HG03135 (cell line): ENCODE measurements around the gene LPAR1.
A peak's percentile ranks its signal among the peaks of the same experiment; 100 is the strongest.

Experiments used
- ATAC-seq: cut with Tn5 transposase; IDR thresholded peaks from one replicate; pipeline ENCODE4 v1.9.1; 2021; ENCODE audit warnings: mild to moderate bottlenecking, moderate library complexity; ENCODE audit not compliant: unreplicated experiment

Gene LPAR1

DNA sequence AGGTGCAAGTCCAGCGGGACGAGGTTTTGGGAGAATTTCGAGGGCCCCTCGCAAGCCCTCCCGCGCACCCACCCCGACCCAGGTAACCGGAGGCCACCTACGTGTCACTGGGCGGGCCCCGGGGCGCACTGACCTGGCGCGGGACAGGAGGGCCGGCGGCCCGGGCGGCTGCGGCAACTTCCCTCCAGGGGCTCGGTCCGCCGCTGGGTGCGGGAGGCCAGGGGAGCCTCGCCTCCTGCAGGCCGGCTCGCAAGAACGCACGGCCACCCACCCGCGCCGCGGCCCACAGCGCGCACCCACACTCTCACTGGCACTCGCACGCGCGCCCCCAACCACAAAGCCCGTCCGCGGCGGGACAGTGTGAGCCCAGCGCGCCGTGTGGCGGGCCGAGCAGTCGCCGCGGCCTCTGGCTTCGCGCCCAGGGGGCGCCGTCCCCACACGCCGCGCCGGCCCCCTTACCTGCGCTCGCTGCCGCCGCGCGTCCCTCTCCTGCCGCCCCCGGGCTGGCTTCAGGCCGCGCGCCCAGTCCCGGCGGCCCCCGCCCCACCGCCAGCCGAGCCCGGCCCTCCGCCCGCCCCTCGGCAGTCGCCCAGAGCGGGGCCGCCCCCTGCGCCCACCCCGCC is 451 bp downstream of the LPAR1 start:
- ATAC-seq: peak; percentile 56

GRCh38 chr9:111037356-111037707 is 938 bp downstream of the LPAR1 start:
- no peak for ATAC-seq

DNA sequence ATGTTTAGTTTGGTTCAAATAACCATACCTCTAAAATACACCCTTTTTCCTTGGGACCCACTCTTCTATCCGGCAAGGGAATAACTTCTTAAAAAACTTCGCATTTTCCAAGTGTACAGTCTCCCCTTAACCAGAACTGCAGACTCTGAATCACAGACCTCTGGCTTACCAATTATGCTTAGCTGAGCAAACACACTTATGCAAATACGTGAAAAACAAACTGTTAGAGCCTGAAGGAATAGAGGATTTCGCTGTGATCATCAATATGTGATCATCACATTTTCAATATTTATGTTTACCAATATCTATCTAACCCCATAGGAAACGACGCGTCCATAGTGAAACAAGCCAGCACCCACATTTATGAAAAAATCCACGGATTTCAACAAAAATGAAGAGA is 1.3 kb downstream of the LPAR1 start:
- ATAC-seq: no peak

GRCh38 chr9:111036429-111036789 is 1.9 kb downstream of the LPAR1 start:
- ATAC-seq: no peak

GRCh38 chr9:111035543-111036428 is 2.5 kb downstream of the LPAR1 start:
- no peak for ATAC-seq

GRCh38 chr9:111034898-111035539 is 3.3 kb downstream of the LPAR1 start:
- ATAC-seq: no peak

DNA sequence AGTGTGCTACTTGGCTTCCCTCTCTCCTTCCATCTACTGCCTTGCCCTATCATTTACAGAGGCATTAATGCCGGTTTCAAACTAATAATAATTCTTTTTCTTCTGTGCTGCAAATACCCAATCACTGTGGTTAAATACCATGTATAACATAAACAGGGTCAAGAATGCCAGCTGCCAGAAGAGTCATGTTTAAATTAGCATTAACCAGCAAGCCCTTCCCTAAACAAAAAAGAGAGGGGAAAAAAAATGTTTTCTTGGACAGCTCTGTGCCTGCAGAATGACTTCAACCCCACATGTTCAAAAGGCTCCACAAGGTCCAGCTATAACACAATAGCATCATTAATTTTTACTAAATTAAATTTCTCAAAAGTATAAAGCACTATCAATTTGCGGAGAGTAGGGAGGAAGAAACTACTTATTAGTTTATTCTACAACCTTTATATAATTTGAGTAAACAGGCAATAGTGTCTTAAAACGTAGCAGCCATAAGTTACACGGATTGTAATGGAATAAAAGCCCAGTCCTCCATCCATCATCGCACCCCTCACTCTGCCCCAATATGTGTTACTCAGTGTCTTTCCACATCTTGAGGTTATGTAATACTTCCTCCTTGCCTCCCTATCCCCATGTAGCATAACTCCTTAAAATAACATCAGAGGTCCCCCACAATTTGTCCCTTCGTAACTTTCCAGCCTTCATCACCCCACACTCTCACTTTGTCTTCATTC is 3.9 kb downstream of the LPAR1 start:
- ATAC-seq: no peak

DNA sequence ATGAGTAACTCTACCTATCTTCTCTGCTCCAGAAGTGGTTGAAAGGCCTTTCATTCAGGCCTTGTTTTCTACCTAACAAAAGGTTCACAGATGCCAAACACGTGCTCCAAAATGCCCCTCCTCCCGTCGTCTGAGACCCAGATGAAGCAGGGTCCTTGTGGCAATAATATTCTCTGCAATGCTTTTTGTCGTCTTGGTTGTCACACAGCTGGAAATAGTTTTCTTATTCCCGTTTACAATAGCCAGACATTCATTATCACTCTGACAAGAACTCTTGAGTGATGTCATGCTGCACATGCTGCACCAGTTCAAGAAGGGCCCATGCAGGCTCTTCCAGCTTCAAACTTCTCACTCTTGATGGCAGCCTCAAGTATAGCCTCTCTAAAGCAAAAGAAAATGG is 7.8 kb downstream of the LPAR1 start:
- ATAC-seq: no peak

GRCh38 chr9:111029260-111029659 is 9.0 kb downstream of the LPAR1 start:
- ATAC-seq: no peak

DNA sequence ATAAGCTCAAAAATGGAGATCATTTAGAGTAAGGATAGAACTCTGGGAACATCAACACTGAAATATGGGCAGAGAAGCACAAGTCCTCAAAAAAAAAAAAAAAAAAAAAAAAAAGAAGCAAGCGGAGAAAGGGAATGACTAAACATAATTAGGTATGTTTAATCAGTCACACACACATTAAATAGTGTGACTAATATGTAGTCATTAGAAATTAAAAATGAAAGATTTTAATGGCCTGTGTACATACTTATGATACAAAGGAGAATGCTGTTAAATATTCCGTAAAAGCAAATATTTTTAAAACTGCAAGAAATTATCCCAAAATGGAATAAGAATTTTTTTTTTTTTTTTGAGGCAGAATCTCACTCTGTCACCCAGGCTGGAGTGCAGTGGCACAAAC is 10.5 kb downstream of the LPAR1 start:
- no peak for ATAC-seq

DNA sequence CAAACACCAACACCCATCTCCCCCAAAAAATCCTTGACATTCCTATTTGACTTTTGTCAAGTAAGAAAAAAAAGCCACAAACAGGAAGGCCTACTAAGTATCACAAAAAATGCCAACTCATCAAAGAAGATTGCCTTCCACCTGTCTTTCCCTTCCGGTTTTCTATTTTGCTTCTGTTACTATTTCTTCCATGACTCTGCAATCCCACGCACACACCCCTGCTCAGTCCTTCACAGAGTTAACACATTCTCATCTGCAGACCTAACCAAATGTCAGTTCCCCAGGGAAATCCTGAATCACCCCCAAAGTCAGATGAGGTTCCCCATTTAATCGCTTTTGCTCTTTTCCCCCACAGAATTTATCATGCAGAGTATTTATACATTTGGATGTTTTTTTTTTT is 15.1 kb downstream of the LPAR1 start:
- no peak for ATAC-seq

DNA sequence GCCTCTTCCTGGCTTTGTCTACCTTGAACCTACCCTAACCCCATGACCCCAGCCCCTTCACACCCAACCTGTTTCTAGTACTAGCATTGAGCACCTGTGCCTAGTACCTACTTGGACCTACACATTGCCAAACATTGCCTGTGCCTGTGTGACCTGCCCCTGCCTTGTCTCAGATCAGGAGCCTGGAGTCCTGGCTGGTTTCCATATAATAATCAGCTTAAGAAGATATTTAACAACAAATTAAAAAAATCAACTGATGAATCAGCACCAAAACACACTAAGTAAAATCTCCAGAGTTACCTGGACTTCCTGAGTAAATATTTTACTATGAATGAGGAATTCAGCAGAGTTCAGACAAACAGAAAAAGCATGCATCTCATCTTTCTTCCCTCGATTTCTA is 17.7 kb downstream of the LPAR1 start:
- no peak for ATAC-seq

DNA sequence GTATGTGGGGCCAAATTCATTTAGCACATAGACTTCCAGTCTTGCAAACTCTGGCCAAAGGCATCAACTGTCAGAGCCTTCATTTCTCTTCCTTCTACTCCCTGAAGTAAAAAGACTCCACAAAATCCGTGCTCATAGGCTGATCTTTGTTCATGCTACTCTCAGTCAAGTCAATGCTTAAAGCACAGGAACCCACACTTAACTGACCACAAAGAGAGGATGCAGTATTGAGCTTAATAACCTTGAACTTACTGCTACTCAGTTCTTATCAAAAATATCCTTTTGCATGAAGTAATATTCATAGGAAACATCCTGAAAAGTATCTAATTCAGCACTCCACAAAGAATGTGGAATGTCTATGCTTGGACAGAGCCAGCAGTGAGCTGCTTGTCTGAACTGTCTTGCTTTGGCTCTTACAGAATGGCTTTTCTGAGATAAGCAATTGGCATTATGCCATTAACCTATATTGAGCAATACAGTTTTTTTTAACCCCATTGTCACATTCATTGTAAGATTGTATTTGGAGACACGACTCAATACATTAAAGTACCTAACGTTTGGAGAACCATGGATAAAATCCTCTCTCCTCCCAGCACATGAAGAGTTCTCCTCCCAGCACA is 21.7 kb downstream of the LPAR1 start:
- no peak for ATAC-seq

DNA sequence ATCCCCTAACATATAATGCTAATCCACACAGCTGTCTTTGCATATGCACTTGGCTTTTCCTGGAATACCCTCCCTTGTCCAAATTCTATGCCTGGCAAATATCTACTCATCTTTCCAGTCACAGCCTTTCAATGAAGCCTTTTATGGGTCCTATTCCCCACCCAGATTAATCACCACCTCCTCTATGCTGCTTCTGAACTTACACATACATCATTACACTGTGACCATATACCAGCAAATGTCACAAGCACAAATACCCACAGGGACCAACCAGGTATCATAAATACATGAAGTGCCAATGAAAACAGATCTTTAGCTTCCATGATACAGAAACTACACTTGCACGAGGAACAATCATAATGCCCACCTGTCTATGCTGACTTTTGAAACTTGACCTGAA is 22.3 kb downstream of the LPAR1 start:
- ATAC-seq: no peak

- no peak for ATAC-seq
These were observed 24.6 kb downstream of the LPAR1 start for GRCh38 chr9:111013707-111014106.

GRCh38 chr9:111013250-111013649 is 25.0 kb downstream of the LPAR1 start:
- no peak for ATAC-seq

- ATAC-seq: no peak
These were observed 29.9 kb downstream of the LPAR1 start for GRCh38 chr9:111008158-111009075.

- no peak for ATAC-seq
These were observed 32.4 kb downstream of the LPAR1 start for GRCh38 chr9:111005746-111006470.

DNA sequence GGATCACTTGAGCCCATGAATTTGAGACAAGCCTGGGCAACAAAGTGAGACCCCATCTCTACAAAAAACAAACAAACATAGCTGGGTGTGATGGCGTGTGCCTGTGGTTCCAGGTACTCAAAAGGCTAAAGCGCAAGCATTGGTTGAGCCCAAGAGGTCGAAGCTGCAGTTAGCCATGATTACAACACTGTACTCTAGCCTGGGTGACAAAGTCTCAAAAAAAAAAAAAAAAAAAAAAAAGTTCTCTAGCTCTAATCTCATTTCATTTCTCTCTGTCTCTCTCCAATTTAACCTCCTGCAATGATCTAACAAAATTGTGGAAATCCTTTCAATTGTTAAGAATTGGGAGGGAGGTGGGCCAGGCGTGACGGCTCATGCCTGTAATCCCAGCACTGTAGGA is 33.3 kb downstream of the LPAR1 start:
- no peak for ATAC-seq
